Body of pancreas (tissue), 4 donors: Measurements from ENCODE around the gene CSNK1E. TPM values are rescaled to one million over a fixed set of nuclear protein-coding genes. Genes with fewer than 3 reads are reported as not detected.

Experiments used
- ATAC-seq: fragments of 150-250 bp; one replicate; pipeline ENCODE4 v1.9.1; 2016
- DNase-seq, 4 donors: peaks; one replicate each; pipeline ENCODE4 v3.0.0-alpha.2; 2019
- H3K27ac ChIP-seq, 4 donors: fragments of 200-600 bp; sonication (generic); 1 replicate in 3 of 4; 2 replicates in 1 of 4; pipeline versions ENCODE4 v1.5.1 to v1.6.1; 2016 to 2019; ENCODE audit warnings: mild to moderate bottlenecking in 1 of 4, mixed read lengths in 1 of 4, moderate library complexity in 1 of 4
- H3K27me3 ChIP-seq, 2 donors: fragments of 200-600 bp; sonication (generic); one replicate each; pipeline ENCODE4 v1.6.0; 2016; ENCODE audit warnings: mild to moderate bottlenecking in 1 of 2
- H3K36me3 ChIP-seq, 2 donors: fragments of 200-600 bp; sonication (generic); replicated peaks in 1 of 2; 2 replicates each; pipeline ENCODE4 v1.5.1; 2016; ENCODE audit warnings: low read depth in 2 of 2; ENCODE audit not compliant: insufficient read depth in 1 of 2
- H3K4me1 ChIP-seq: fragments of 200-600 bp; sonication (generic); one replicate; pipeline ENCODE4 v1.6.0; 2016
- H3K4me3 ChIP-seq, 2 donors: fragments of 200-600 bp; sonication (generic); 1 replicate in 1 of 2; 2 replicates in 1 of 2; pipeline ENCODE4 v1.5.1; 2016 to 2019
- H3K9me3 ChIP-seq, 3 donors: fragments of 200-600 bp; sonication (generic); 1 replicate in 2 of 3; 2 replicates in 1 of 3; pipeline ENCODE4 v1.5.1; 2016
- CTCF ChIP-seq, 7 experiments: fragments of 450-650 bp in 4 of 7; fragments of 200-600 bp in 3 of 7; sonication (generic) in 3 of 7; IDR thresholded peaks; one replicate each; pipeline ENCODE4 v1.5.1; 2016 to 2019; ENCODE audit warnings: antibody characterized with exemption in 7 of 7
- POLR2A ChIP-seq, 3 donors: fragments of 450-650 bp; IDR thresholded peaks; one replicate each; pipeline ENCODE4 v1.6.1; 2016; ENCODE audit warnings: antibody characterized with exemption in 3 of 3, mild to moderate bottlenecking in 2 of 3
- WGBS, 2 donors: methylation state at CpG; one replicate each; pipeline ENCODE4 v1.1.5; 2017; 5-methylcytosine and 5-hydroxymethylcytosine counted together
- intact Hi-C: fragments of 100-400 bp; cut with DNase I; formaldehyde crosslinking; loops from one replicate; pipeline ENCODE4 v1.15.1; 2023
- total RNA-seq, 2 donors: library from RNA; depleted of rRNA; stranded (reverse); fragments of >200 nt; gene quantifications; one replicate each; pipeline ENCODE4 v1.1.0, GENCODE V29; 2016

The CSNK1E gene
- total RNA-seq, 2 donors from 2014 or later: 63.3 to 172 TPM

DNA sequence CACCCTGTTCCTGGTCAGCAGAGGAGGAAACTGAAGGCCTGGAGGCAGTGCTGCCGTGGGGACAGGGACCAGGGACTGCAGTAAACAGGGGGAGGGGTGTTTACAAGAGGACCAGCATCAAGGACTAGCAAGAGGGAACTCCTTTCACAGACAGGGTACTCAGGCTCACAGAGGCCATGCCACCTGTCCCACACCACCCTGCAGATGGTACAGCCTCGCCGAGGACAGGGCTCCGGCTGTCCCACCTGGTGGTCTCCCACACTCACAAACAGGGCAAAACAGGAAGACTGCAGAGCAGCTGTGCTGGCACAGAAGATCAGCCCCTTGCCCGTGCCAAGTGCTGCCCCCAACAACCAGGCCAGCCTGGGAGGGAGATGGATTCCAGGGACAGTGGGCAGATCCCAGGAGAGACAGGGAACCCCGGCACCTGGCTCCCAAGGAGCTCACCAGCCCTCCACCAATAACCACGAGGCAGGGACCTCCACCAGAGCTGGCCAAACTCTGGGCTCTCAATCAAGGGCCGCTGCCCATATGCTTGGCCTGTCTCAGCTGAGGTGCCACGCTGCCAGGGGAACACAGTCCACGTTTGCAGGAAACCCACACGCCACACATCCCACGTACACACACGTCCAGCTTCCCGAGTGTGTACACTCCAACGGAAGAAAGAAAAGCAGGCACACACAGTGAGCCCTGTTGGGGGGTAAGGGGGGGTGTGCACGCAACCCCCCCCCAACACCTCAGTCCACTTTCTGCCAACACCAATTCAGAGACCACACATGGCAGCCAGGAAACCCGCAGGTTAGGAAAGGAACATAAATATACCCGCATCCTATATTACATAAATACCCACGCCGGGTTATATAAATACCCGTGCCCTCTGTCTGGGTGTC, 2.1 kb downstream of the CSNK1E start:
- ATAC-seq: no peak
- TF ChIP-seq POLR2A (IDR thresholded peaks at IDR 0.05): peak in 1 of 3 donors; percentile 10
- no peak for TF ChIP-seq CTCF (IDR thresholded peaks at IDR 0.05)
- Histone ChIP-seq H3K27ac (peak overlapping the region; percentile 90 to 98 (median 96)), H3K27me3 (no peaks in the 10 kb centered on the region), H3K9me3 (no peaks in the 10 kb centered on the region), H3K36me3 (no peaks in the 10 kb centered on the region), H3K4me1 (peaks cover 51% of the 10 kb centered on the region), H3K4me3 (peak overlapping the region; percentile 26 to 61)
- peak in 2 of 4 donors; percentile 57 to 61 for DNase-seq
- intact Hi-C loops: no loop called here
- 5 to 10% methylated on average over 13 to 21 of the region's 21 CpGs for WGBS, 2 donors

DNA sequence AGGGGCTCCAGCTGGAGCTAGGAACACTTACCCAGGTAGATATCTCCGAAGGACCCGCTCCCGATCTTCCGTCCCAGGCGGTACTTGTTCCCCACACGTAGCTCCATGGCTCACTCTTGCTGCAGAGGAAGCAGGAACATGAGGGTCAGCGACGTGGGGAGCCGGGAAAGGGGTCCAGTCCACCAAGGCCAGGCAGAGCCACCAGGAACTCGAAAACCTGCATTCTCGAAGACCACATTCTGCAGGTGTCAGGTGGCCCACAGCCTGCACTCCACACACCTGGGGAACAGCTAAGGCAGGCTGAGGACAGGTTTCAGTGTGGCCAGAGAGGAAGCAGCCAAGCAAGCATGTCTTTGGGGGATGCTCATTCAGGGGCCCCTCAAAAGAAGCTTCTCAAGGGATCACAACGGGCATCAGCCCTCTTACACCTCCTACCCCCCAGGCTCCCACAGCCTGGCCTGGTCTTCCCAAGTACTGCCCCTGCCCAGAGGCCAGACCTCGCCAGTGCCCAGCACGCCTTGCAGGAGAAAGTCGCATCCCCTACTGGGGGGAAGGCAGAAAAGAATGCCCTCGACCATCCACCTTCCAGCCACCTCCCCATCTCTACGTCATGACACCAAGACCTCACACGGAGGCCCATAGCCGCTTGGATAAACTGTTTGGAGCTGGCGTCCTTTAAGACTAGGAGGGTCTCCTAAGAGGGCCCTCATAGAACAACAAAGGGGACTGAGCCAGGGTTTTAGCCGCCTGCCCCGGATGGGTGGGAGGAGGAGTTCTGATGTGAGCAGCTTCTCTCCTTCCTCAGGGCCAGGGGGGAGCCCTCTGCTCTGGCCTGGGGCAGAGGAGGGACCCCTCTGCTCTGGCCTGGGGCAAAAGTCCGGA, 2.9 kb downstream of the CSNK1E start:
- H3K4me1 ChIP-seq: peaks cover 59% of the 10 kb centered on the region
- no peaks in the 10 kb centered on the region for H3K27me3 ChIP-seq
- H3K9me3 ChIP-seq: no peaks in the 10 kb centered on the region
- WGBS, 2 donors: 72 to 75% methylated on average over 15 to 22 of the region's 23 CpGs
- intact Hi-C loops: no loop called here
- peak overlapping the region; percentile 90 to 98 (median 96) for H3K27ac ChIP-seq
- H3K4me3 ChIP-seq: no peak overlapping the region
- ATAC-seq: no peak
- H3K36me3 ChIP-seq: no peaks in the 10 kb centered on the region
- DNase-seq: no peak
- TF ChIP-seq POLR2A (IDR thresholded peaks at IDR 0.05) (no peak), CTCF (IDR thresholded peaks at IDR 0.05) (no peak)

DNA sequence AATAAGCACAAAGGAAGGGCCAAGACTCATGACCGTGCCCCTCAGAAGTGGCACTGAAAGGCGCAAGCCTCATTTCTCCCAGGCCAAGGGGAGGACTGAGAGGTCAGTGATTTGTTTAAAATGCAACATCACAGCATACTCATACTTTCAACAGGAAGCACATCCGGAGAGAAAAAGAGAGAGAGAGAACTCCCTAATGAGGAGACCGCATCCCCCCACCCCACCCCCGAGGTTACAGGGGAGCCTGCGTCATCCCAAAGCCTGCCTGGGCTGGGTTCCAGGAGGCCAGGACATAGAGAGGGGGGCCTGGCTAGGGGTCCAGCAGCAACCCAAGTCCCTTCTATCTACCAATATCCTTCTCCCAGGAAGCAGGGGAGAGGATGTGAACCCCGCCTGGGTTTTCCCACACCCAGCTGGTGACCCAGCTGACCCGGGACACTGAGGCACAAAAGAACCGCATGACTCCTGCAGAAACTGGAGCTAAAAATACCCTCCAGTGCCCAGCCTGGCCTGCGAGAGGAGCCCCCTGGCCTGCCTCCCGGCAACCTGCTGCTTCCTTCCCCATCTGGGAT, 3.8 kb downstream of the CSNK1E start:
- Histone ChIP-seq H3K27ac (peak overlapping the region; percentile 23 to 98 (median 96)), H3K4me3 (no peak overlapping the region), H3K36me3 (no peaks in the 10 kb centered on the region), H3K4me1 (peaks cover 57% of the 10 kb centered on the region), H3K9me3 (no peaks in the 10 kb centered on the region), H3K27me3 (no peaks in the 10 kb centered on the region)
- ATAC-seq (no peak), DNase-seq (peak in 3 of 4 donors; percentile 42 to 44 (median 42))
- intact Hi-C loops: no loop called here
- 47 to 67% methylated on average over 6 to 11 of the region's 11 CpGs for WGBS, 2 donors
- TF ChIP-seq POLR2A (IDR thresholded peaks at IDR 0.05) (no peak), CTCF (IDR thresholded peaks at IDR 0.05) (no peak)

- Histone ChIP-seq H3K27ac (peak overlapping the region in 2 of 4 donors; percentile 94 to 97), H3K9me3 (no peaks in the 10 kb centered on the region), H3K36me3 (no peaks in the 10 kb centered on the region), H3K27me3 (no peaks in the 10 kb centered on the region), H3K4me1 (peaks cover 49% of the 10 kb centered on the region), H3K4me3 (no peak overlapping the region)
- TF ChIP-seq CTCF (IDR thresholded peaks at IDR 0.05) (no peak), POLR2A (IDR thresholded peaks at IDR 0.05) (no peak)
- WGBS, 2 donors: 87 to 89% methylated on average over 6 to 7 of the region's 7 CpGs
- ATAC-seq (no peak), DNase-seq (no peak)
- intact Hi-C loops: no loop called here
Observed at GRCh38 chr22:38312261-38312800, 4.9 kb downstream of the CSNK1E start.
